ENCODE measurements around the gene MED13L. TPM values are rescaled to one million over a fixed set of nuclear protein-coding genes. Genes with fewer than 3 reads are reported as not detected.
A peak's percentile ranks its signal among the peaks of the same experiment; 100 is the strongest.

MED13L gene
- 121 TPM for polyA plus RNA-seq (2013)

GRCh38 chr12:116277467-116278278 is at the start of gene MED13L:
MED13L (minus strand) TSS chr12:116277693; CDS start chr12:116277131, 562 bp downstream.
- peak within 1 kb of the TSS; percentile 72 to 87 for H3K27ac ChIP-seq (ENCODE audit: insufficient read depth in 1 of 2, low read depth in 1 of 2, low read length in 2 of 2, poor library complexity in 1 of 2, severe bottlenecking in 2 of 2)
- ChIA-PET POLR2A (interaction anchor here (0.5 to 1.3 kb wide), 3 partner anchors 108 to 413 kb away, joined by 3 read pairs; no protein-coding TSS in a partner anchor), CTCF (interaction anchor here (0.7 to 1.6 kb wide), 6 partner anchors 19 to 322 kb away, joined by 3 to 6 read pairs (median 3); no protein-coding TSS in a partner anchor)
- H3K9me3 ChIP-seq (ENCODE audit: control extremely low read depth in 1 of 5, control insufficient read depth in 4 of 5, insufficient read depth in 2 of 5, low read depth in 1 of 5, low read length in 4 of 5) = no peaks in the 10 kb centered on the region
- H3K36me3 ChIP-seq (ENCODE audit: control insufficient read depth in 4 of 4, insufficient read depth in 4 of 4, low read length in 3 of 4) = no peaks in the 10 kb centered on the region
- DNase-seq = peak; percentile 89 to 94 (median 93)
- under 1% methylated on average over 54 of the region's 111 CpGs for WGBS (ENCODE audit: insufficient coverage)
- H3K27me3 ChIP-seq (replicated peaks in 2 of 5; ENCODE audit: control insufficient read depth in 4 of 5, insufficient read depth in 5 of 5, low read length in 4 of 5) = no peaks in the 10 kb centered on the region
- H3K4me3 ChIP-seq (ENCODE audit: control insufficient read depth in 1 of 7, extremely low read depth in 1 of 7, insufficient read depth in 4 of 7, low read depth in 2 of 7, low read length in 6 of 7) = peak within 1 kb of the TSS; percentile 82 to 97 (median 89)
- peaks cover 27 to 51% (median 38%) of the 10 kb centered on the region in 4 experiments for H3K4me1 ChIP-seq (ENCODE audit: control extremely low read depth in 1 of 4, control insufficient read depth in 4 of 4, insufficient read depth in 4 of 4, low read length in 3 of 4)

- ChIA-PET CTCF (interaction anchor here (1.3 to 2.8 kb wide), 2 partner anchors 13 to 20 kb away, joined by 3 to 8 read pairs; no protein-coding TSS in a partner anchor), POLR2A (interaction anchor here (0.6 to 0.8 kb wide), 2 partner anchors 34 to 82 kb away, joined by 3 to 4 read pairs; no protein-coding TSS in a partner anchor)
- H3K4me3 ChIP-seq (ENCODE audit: control insufficient read depth in 1 of 7, extremely low read depth in 1 of 7, insufficient read depth in 4 of 7, low read depth in 2 of 7, low read length in 6 of 7) = no peak overlapping the region
- no peaks in the 10 kb centered on the region for H3K36me3 ChIP-seq (ENCODE audit: control insufficient read depth in 4 of 4, insufficient read depth in 4 of 4, low read length in 3 of 4)
- 0% methylated on average over 1 of the region's 1 CpG for WGBS (ENCODE audit: insufficient coverage)
- no peaks in the 10 kb centered on the region for H3K27me3 ChIP-seq (replicated peaks in 2 of 5; ENCODE audit: control insufficient read depth in 4 of 5, insufficient read depth in 5 of 5, low read length in 4 of 5)
- peak overlapping the region in 1 of 2 experiments; percentile 45 for H3K27ac ChIP-seq (ENCODE audit: insufficient read depth in 1 of 2, low read depth in 1 of 2, low read length in 2 of 2, poor library complexity in 1 of 2, severe bottlenecking in 2 of 2)
- DNase-seq = peak; percentile 57 to 95 (median 92)
- peaks cover 5 to 31% (median 24%) of the 10 kb centered on the region in 4 experiments for H3K4me1 ChIP-seq (ENCODE audit: control extremely low read depth in 1 of 4, control insufficient read depth in 4 of 4, insufficient read depth in 4 of 4, low read length in 3 of 4)
- peaks cover 0 to 4% (median 0%) of the 10 kb centered on the region in 5 experiments for H3K9me3 ChIP-seq (ENCODE audit: control extremely low read depth in 1 of 5, control insufficient read depth in 4 of 5, insufficient read depth in 2 of 5, low read depth in 1 of 5, low read length in 4 of 5)
Observed at GRCh38 chr12:116325336-116325664, 47.8 kb upstream of the MED13L start.

DNA sequence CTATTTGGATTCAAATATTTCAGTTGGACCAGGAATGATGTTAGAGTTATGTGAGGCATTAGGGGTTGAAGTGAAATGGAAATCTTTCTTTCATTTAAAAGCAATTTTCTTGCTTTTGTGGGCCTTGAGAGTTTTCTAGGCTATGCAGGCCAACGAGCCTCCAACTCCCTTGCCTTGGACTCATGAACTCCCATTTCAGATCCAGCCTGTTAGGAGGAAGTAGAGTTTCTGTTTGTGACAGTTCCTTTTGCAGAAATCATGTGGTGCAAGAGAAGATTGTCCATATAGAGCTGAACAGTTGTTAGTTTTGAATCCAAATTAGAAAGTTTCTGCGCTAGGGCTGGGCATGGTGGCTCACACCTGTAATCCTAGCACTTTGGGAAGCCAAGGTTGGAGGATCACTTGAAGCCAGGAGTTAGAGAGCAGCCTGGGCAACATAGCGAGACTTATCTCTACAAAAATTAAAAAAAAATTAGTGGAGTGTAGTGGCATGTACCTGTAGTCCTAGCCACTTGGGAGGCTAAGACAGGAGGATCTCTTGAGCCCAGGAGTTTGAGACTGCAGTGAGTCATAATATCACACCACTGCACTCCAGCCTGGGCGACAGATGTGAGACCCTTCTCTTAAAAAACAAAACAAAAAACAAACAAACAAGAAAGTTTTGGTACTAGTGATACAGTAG is 47.3 kb upstream of the MED13L start:
- Histone ChIP-seq H3K27me3 (replicated peaks in 2 of 5; ENCODE audit: control insufficient read depth in 4 of 5, insufficient read depth in 5 of 5, low read length in 4 of 5) (no peaks in the 10 kb centered on the region), H3K36me3 (ENCODE audit: control insufficient read depth in 4 of 4, insufficient read depth in 4 of 4, low read length in 3 of 4) (no peaks in the 10 kb centered on the region), H3K9me3 (ENCODE audit: control extremely low read depth in 1 of 5, control insufficient read depth in 4 of 5, insufficient read depth in 2 of 5, low read depth in 1 of 5, low read length in 4 of 5) (peaks cover 0 to 4% (median 0%) of the 10 kb centered on the region in 5 experiments), H3K4me1 (ENCODE audit: control extremely low read depth in 1 of 4, control insufficient read depth in 4 of 4, insufficient read depth in 4 of 4, low read length in 3 of 4) (peaks cover 6 to 36% (median 29%) of the 10 kb centered on the region in 4 experiments), H3K4me3 (ENCODE audit: control insufficient read depth in 1 of 7, extremely low read depth in 1 of 7, insufficient read depth in 4 of 7, low read depth in 2 of 7, low read length in 6 of 7) (no peak overlapping the region), H3K27ac (ENCODE audit: insufficient read depth in 1 of 2, low read depth in 1 of 2, low read length in 2 of 2, poor library complexity in 1 of 2, severe bottlenecking in 2 of 2) (peak overlapping the region in 1 of 2 experiments; percentile 45)
- POLR2A ChIA-PET = interaction anchor here (0.6 to 0.8 kb wide), 2 partner anchors 35 to 82 kb away, joined by 3 to 4 read pairs; no protein-coding TSS in a partner anchor
- 88% methylated on average over 1 of the region's 4 CpGs for WGBS (ENCODE audit: insufficient coverage)
- DNase-seq = peak in 2 of 3 donors; percentile 38 to 50
- CTCF ChIA-PET = interaction anchor here (1.3 to 2.8 kb wide), 2 partner anchors 13 to 19 kb away, joined by 3 to 8 read pairs; no protein-coding TSS in a partner anchor

DNA sequence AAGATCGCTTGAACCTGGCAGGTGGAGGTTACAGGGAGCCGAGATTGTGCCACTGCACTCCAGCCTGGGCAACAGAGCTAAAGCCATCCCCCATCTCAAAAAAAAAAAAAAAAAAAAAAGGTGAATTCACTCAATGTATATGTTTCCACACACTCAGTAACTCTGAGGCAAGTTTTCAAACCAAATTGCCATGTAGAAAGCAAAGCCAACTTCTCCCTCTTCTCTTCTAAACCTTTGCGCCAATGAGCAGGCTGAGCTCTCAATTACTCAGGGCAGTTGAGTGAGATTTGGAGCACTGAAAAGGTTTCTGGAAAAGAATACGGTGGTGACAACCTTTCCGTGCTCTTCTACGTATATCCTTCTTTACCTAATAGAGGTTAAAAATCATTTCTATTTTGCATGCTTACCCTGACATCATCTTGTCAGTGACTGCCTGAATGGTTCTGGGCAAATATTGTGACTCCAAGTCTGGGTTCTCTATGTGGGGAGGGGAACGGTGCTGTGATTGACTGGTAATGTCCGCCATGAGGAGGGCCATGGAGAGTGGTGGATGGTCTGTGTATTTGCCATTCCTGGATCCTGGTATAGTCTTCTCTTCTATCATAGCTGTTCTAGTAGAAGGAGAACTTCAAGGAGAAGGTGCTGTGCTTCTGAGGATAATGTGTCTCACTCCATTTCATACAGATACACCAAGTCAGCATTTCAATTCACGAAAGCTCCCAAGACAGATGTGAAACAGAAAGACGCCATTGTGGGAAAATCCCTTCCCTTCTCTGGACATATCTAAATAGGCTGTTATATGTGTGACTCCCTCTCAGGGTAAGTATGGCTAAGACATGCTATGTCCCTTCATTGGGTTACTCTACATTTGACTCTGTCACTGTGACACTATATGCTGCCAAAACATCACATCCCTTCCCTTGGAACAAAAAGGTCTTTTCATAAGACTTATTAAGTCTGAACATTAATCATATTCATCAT is 46.2 kb upstream of the MED13L start:
- no peak overlapping the region for H3K27ac ChIP-seq (ENCODE audit: insufficient read depth in 1 of 2, low read depth in 1 of 2, low read length in 2 of 2, poor library complexity in 1 of 2, severe bottlenecking in 2 of 2)
- no peak overlapping the region for H3K4me3 ChIP-seq (ENCODE audit: control insufficient read depth in 1 of 7, extremely low read depth in 1 of 7, insufficient read depth in 4 of 7, low read depth in 2 of 7, low read length in 6 of 7)
- no peaks in the 10 kb centered on the region for H3K36me3 ChIP-seq (ENCODE audit: control insufficient read depth in 4 of 4, insufficient read depth in 4 of 4, low read length in 3 of 4)
- ChIA-PET POLR2A (interaction anchor here (0.6 kb wide), 1 partner anchor 62 kb away, joined by 5 read pairs; no protein-coding TSS in a partner anchor), CTCF (interaction anchor here (1.0 to 1.4 kb wide), 2 partner anchors 23 to 45 kb away, joined by 3 read pairs; no protein-coding TSS in a partner anchor)
- H3K9me3 ChIP-seq (ENCODE audit: control extremely low read depth in 1 of 5, control insufficient read depth in 4 of 5, insufficient read depth in 2 of 5, low read depth in 1 of 5, low read length in 4 of 5) = peaks cover 0 to 4% (median 0%) of the 10 kb centered on the region in 5 experiments
- 100% methylated on average over 2 of the region's 10 CpGs for WGBS (ENCODE audit: insufficient coverage)
- no peak for DNase-seq
- H3K4me1 ChIP-seq (ENCODE audit: control extremely low read depth in 1 of 4, control insufficient read depth in 4 of 4, insufficient read depth in 4 of 4, low read length in 3 of 4) = peaks cover 11 to 47% (median 40%) of the 10 kb centered on the region in 4 experiments
- H3K27me3 ChIP-seq (replicated peaks in 2 of 5; ENCODE audit: control insufficient read depth in 4 of 5, insufficient read depth in 5 of 5, low read length in 4 of 5) = no peaks in the 10 kb centered on the region

DNA sequence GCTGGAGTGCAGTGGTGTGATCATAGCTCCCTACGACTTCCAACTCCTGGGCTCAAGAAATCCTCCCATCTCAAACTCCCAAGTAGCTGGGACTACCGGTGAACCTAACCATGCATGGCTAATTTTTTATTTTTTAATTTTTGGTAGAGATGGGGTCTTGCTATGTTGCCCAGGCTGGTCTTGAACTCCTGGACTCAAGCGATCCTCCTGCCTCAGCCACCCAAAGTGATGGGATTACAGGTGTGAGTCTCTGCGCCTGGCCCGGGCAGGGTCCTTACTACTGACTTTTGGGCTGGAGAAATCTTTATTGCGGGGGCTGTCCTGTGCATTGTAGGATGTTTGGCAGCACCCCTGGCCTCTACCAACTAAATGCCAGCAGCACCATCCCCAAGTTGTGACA is 44.4 kb upstream of the MED13L start:
- Histone ChIP-seq H3K4me1 (ENCODE audit: control extremely low read depth in 1 of 4, control insufficient read depth in 4 of 4, insufficient read depth in 4 of 4, low read length in 3 of 4) (peaks cover 18 to 53% (median 44%) of the 10 kb centered on the region in 4 experiments), H3K27ac (ENCODE audit: insufficient read depth in 1 of 2, low read depth in 1 of 2, low read length in 2 of 2, poor library complexity in 1 of 2, severe bottlenecking in 2 of 2) (no peak overlapping the region), H3K4me3 (ENCODE audit: control insufficient read depth in 1 of 7, extremely low read depth in 1 of 7, insufficient read depth in 4 of 7, low read depth in 2 of 7, low read length in 6 of 7) (no peak overlapping the region), H3K27me3 (replicated peaks in 2 of 5; ENCODE audit: control insufficient read depth in 4 of 5, insufficient read depth in 5 of 5, low read length in 4 of 5) (no peaks in the 10 kb centered on the region), H3K9me3 (ENCODE audit: control extremely low read depth in 1 of 5, control insufficient read depth in 4 of 5, insufficient read depth in 2 of 5, low read depth in 1 of 5, low read length in 4 of 5) (no peaks in the 10 kb centered on the region), H3K36me3 (ENCODE audit: control insufficient read depth in 4 of 4, insufficient read depth in 4 of 4, low read length in 3 of 4) (no peaks in the 10 kb centered on the region)
- DNase-seq = no peak
- ChIA-PET POLR2A (no interaction called here), CTCF (no interaction called here)
- WGBS (ENCODE audit: insufficient coverage) = 100% methylated on average over 2 of the region's 6 CpGs

GRCh38 chr12:116320791-116321217 is 43.3 kb upstream of the MED13L start:
- CTCF ChIA-PET = no interaction called here
- H3K4me3 ChIP-seq (ENCODE audit: control insufficient read depth in 1 of 7, extremely low read depth in 1 of 7, insufficient read depth in 4 of 7, low read depth in 2 of 7, low read length in 6 of 7) = no peak overlapping the region
- peaks cover 18 to 56% (median 46%) of the 10 kb centered on the region in 4 experiments for H3K4me1 ChIP-seq (ENCODE audit: control extremely low read depth in 1 of 4, control insufficient read depth in 4 of 4, insufficient read depth in 4 of 4, low read length in 3 of 4)
- no peaks in the 10 kb centered on the region for H3K36me3 ChIP-seq (ENCODE audit: control insufficient read depth in 4 of 4, insufficient read depth in 4 of 4, low read length in 3 of 4)
- 92% methylated on average over 1 of the region's 2 CpGs for WGBS (ENCODE audit: insufficient coverage)
- no peak overlapping the region for H3K27ac ChIP-seq (ENCODE audit: insufficient read depth in 1 of 2, low read depth in 1 of 2, low read length in 2 of 2, poor library complexity in 1 of 2, severe bottlenecking in 2 of 2)
- H3K27me3 ChIP-seq (replicated peaks in 2 of 5; ENCODE audit: control insufficient read depth in 4 of 5, insufficient read depth in 5 of 5, low read length in 4 of 5) = no peaks in the 10 kb centered on the region
- POLR2A ChIA-PET = interaction anchor here (0.6 kb wide), 1 partner anchor 16 kb away, joined by 3 read pairs; no protein-coding TSS in a partner anchor
- no peak for DNase-seq
- H3K9me3 ChIP-seq (ENCODE audit: control extremely low read depth in 1 of 5, control insufficient read depth in 4 of 5, insufficient read depth in 2 of 5, low read depth in 1 of 5, low read length in 4 of 5) = no peaks in the 10 kb centered on the region

Measured in common myeloid progenitor, CD34-positive (primary cell).